Measurements from ENCODE around the gene KRTAP19-8.

DNA sequence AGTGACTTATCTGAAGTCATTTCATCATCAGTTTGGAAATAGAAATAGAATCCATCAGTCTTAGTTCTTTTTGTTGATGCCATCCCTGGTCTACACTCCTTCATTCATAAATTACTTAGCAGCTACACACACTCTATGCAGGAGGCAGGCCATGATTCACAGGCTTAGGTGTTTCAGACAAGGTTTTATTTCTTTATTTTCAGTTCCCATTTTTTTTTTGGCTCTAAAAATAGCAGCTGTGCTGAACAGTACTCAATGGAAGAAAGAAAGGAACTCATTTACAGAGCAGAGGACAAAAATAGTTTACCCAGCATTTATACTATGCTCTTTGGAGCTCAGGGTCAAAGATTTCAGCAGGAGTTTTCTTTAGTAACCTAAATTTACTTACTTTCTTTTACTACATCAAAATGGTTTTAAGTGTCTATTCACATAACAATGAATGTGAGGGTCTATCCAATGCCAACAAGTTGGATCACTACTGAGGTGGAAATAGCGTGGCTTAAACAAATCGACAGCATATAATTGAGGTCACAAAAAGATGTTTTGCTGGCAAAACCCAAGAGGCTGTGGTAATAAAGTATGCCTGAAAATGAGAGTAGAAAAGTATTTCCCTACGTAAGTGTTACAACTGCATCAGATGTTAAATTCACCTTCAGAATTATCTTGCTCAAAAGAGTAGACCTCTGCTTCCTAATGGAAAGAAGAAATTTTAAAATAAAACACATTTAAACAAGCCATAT is 7.7 kb downstream of the KRTAP19-8 start:
- TF ChIP-seq POLR2AphosphoS5 (IDR thresholded peaks at IDR 0.05; ENCODE audit: low read depth): no peak
- TF ChIP-seq, protein P1, sequence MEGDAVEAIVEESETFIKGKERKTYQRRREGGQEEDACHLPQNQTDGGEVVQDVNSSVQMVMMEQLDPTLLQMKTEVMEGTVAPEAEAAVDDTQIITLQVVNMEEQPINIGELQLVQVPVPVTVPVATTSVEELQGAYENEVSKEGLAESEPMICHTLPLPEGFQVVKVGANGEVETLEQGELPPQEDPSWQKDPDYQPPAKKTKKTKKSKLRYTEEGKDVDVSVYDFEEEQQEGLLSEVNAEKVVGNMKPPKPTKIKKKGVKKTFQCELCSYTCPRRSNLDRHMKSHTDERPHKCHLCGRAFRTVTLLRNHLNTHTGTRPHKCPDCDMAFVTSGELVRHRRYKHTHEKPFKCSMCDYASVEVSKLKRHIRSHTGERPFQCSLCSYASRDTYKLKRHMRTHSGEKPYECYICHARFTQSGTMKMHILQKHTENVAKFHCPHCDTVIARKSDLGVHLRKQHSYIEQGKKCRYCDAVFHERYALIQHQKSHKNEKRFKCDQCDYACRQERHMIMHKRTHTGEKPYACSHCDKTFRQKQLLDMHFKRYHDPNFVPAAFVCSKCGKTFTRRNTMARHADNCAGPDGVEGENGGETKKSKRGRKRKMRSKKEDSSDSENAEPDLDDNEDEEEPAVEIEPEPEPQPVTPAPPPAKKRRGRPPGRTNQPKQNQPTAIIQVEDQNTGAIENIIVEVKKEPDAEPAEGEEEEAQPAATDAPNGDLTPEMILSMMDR (IDR thresholded peaks at IDR 0.05; ENCODE audit: insufficient read depth, low read length): no peak
- TF ChIP-seq, protein P2, sequence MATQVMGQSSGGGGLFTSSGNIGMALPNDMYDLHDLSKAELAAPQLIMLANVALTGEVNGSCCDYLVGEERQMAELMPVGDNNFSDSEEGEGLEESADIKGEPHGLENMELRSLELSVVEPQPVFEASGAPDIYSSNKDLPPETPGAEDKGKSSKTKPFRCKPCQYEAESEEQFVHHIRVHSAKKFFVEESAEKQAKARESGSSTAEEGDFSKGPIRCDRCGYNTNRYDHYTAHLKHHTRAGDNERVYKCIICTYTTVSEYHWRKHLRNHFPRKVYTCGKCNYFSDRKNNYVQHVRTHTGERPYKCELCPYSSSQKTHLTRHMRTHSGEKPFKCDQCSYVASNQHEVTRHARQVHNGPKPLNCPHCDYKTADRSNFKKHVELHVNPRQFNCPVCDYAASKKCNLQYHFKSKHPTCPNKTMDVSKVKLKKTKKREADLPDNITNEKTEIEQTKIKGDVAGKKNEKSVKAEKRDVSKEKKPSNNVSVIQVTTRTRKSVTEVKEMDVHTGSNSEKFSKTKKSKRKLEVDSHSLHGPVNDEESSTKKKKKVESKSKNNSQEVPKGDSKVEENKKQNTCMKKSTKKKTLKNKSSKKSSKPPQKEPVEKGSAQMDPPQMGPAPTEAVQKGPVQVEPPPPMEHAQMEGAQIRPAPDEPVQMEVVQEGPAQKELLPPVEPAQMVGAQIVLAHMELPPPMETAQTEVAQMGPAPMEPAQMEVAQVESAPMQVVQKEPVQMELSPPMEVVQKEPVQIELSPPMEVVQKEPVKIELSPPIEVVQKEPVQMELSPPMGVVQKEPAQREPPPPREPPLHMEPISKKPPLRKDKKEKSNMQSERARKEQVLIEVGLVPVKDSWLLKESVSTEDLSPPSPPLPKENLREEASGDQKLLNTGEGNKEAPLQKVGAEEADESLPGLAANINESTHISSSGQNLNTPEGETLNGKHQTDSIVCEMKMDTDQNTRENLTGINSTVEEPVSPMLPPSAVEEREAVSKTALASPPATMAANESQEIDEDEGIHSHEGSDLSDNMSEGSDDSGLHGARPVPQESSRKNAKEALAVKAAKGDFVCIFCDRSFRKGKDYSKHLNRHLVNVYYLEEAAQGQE (IDR thresholded peaks at IDR 0.05; ENCODE audit: insufficient replicate concordance, low read depth): no peak
- TF ChIP-seq GABPA (IDR thresholded peaks at IDR 0.05; ENCODE audit: low read depth): no peak
